PC-3 (cell line): Measurements from ENCODE around the gene ST3GAL2. TPM values are rescaled to one million over a fixed set of nuclear protein-coding genes. Genes with fewer than 3 reads are reported as not detected.

Source experiments
- ATAC-seq: fragments of 200-7000 bp; cut with Tn5 transposase; 2 replicates; pipeline ENCODE4 v1.9.1; 2020; ENCODE audit warnings: mild to moderate bottlenecking, moderate library complexity
- Bru-seq: library from RNA; stranded (reverse); fragments of 400-500 nt; gene quantifications from one replicate; lab custom pipeline; 2021; lab: Mats Ljungman, UMichigan
- BruChase-seq, 2 experiments: library from RNA; stranded (reverse); fragments of 400-500 nt; gene quantifications; one replicate each; lab custom pipeline; 2021; lab: Mats Ljungman, UMichigan
- BruUV-seq: library from RNA; stranded (reverse); fragments of 400-500 nt; replicated peaks from 2 replicates; lab custom pipeline; 2021; lab: Mats Ljungman, UMichigan
- CTCF ChIA-PET: fragments of 300-600 bp; sonication (Branson Sonifier 250); formaldehyde crosslinking; loops from one replicate; lab custom pipeline; 2022; ENCODE audit warnings: antibody characterized with exemption; lab: Charles Lee
- POLR2A ChIA-PET: fragments of 300-600 bp; sonication (Branson Sonifier 250); formaldehyde crosslinking; loops from one replicate; lab custom pipeline; 2022; ENCODE audit warnings: antibody characterized with exemption; ENCODE audit not compliant: unreplicated experiment; lab: Charles Lee
- DNase-seq: peaks from one replicate; pipeline ENCODE4 v3.0.0-alpha.2; 2015
- H2AFZ ChIP-seq: fragments of 300-600 bp; sonication (generic); 2 replicates; pipeline ENCODE4 v1.6.0; 2016; ENCODE audit warnings: antibody characterized with exemption, low read length
- H3F3A ChIP-seq: fragments of 300-600 bp; sonication (generic); one replicate; pipeline ENCODE4 v1.6.0; 2017; ENCODE audit warnings: antibody characterized with exemption, low read length, control low read depth, mild to moderate bottlenecking; ENCODE audit not compliant: unreplicated experiment
- H3K27ac ChIP-seq: fragments of 300-600 bp; sonication (generic); 2 replicates; pipeline ENCODE4 v1.5.1; 2016; ENCODE audit warnings: mild to moderate bottlenecking, low read length
- H3K27me3 ChIP-seq: fragments of 300-600 bp; sonication (generic); 2 replicates; pipeline ENCODE4 v1.6.1; 2016; ENCODE audit warnings: low read length, mixed read lengths
- H3K36me3 ChIP-seq: fragments of 300-600 bp; sonication (generic); 2 replicates; pipeline ENCODE4 v1.6.1; 2016; ENCODE audit warnings: low read depth, mixed run types, low read length, mixed read lengths
- H3K4me1 ChIP-seq: fragments of 300-600 bp; sonication (generic); 2 replicates; pipeline ENCODE4 v1.5.1; 2016; ENCODE audit warnings: low read length; ENCODE audit not compliant: insufficient read depth
- H3K4me2 ChIP-seq: fragments of 300-600 bp; sonication (generic); 2 replicates; pipeline ENCODE4 v1.6.0; 2016; ENCODE audit warnings: low read length
- H3K4me3 ChIP-seq: fragments of 300-600 bp; sonication (generic); 2 replicates; pipeline ENCODE4 v1.5.1; 2016; ENCODE audit warnings: mild to moderate bottlenecking, low read length, mixed read lengths
- H3K79me2 ChIP-seq: fragments of 300-600 bp; sonication (generic); 2 replicates; pipeline ENCODE4 v1.6.1; 2017; ENCODE audit warnings: low read length, mixed read lengths
- H3K9ac ChIP-seq: fragments of 300-600 bp; sonication (generic); 2 replicates; pipeline ENCODE4 v1.6.0; 2016; ENCODE audit warnings: mild to moderate bottlenecking, low read length
- H3K9me2 ChIP-seq: fragments of 300-600 bp; sonication (generic); replicated peaks from 2 replicates; pipeline ENCODE4 v1.6.1; 2016; ENCODE audit warnings: mixed run types, low read length, mixed read lengths
- H3K9me3 ChIP-seq: fragments of 300-600 bp; sonication (generic); 2 replicates; pipeline ENCODE4 v1.6.1; 2016; ENCODE audit warnings: low read length, mixed read lengths
- H4K20me1 ChIP-seq: fragments of 300-600 bp; sonication (generic); 2 replicates; pipeline ENCODE4 v1.6.1; 2016; ENCODE audit warnings: low read length, mixed read lengths
- CTCF ChIP-seq: fragments of 300-600 bp; sonication (generic); conservative IDR thresholded peaks from 2 replicates; pipeline ENCODE4 v1.5.1; 2017; ENCODE audit warnings: antibody characterized with exemption, low read depth, mild to moderate bottlenecking, low read length
- EZH2 ChIP-seq: fragments of 300-600 bp; sonication (generic); IDR thresholded peaks from one replicate; pipeline ENCODE4 v1.6.1; 2017; ENCODE audit warnings: antibody characterized with exemption, mild to moderate bottlenecking, low read length; ENCODE audit not compliant: unreplicated experiment
- EZH2phosphoT487 ChIP-seq: fragments of 300-600 bp; sonication (generic); IDR thresholded peaks from 2 replicates; pipeline ENCODE4 v1.6.1; 2018; ENCODE audit warnings: mild to moderate bottlenecking, antibody characterized with exemption, low read length, borderline replicate concordance
- intact Hi-C: fragments of 100-400 bp; cut with micrococcal nuclease; formaldehyde crosslinking; loops from 2 replicates; pipeline ENCODE4 v1.9.0; 2023
- long read RNA-seq: library from polyadenylated mRNA; unstranded; transcript quantifications from one replicate; pipeline ENCODE4 v2.0.0, GENCODE V29; 2021; ENCODE audit not compliant: unreplicated experiment
- total RNA-seq: library from RNA; depleted of rRNA; stranded (reverse); fragments of >200 nt; gene quantifications from 2 replicates; pipeline ENCODE4 v1.2.3, GENCODE V29; 2014; rRNA removed

Gene ST3GAL2
- total RNA-seq, result 9.3 and 9.8 TPM in 2 replicates
- Bru-seq, nascent RNA, result percentile 54 among the genes with signal in this experiment
- percentile 67 among the genes with signal in this experiment for BruChase-seq, experiment 1, labeled RNA remaining after a 6-hour chase
- percentile 62 among the genes with signal in this experiment for BruChase-seq, experiment 2, labeled RNA remaining after a 2-hour chase
- long read RNA-seq, full-length matches to known transcripts, result 27 of 51 reads
- long read RNA-seq, partial matches to known transcripts, result 1 of 51 reads
- long read RNA-seq, other reads (novel, unspliced or antisense), result 23 of 51 reads

GRCh38 chr16:70438969-70439862 is at the start of gene ST3GAL2:
Gene ST3GAL2, minus strand, starts transcription at chr16:70439100. Its CDS starts 40,570 bp downstream, at chr16:70398530.
- Histone ChIP-seq H3K9me2 (no peaks in the 10 kb centered on the region), H3K4me3 (peak within 1 kb of the TSS; percentile 85), H3K27me3 (no peaks in the 10 kb centered on the region), H3K36me3 (no peaks in the 10 kb centered on the region), H3K9ac (peak within 1 kb of the TSS; percentile 9; the same call in 1 of the 2 replicates), H3K4me2 (peak within 1 kb of the TSS; percentile 99), H2AFZ (peak within 1 kb of the TSS; percentile 93), H3F3A (no peaks in the 10 kb centered on the region), H3K4me1 (peaks cover 15% of the 10 kb centered on the region), H4K20me1 (no peaks in the 10 kb centered on the region), H3K9me3 (no peaks in the 10 kb centered on the region), H3K27ac (no peak within 1 kb of the TSS), H3K79me2 (peaks cover 21% of the 10 kb centered on the region)
- DNase-seq (peak; percentile 84), ATAC-seq (peak; percentile 93)
- BruUV-seq, result no TSS peak
- TF ChIP-seq EZH2 (no peak), EZH2phosphoT487 (no peak), CTCF (no peak)
- ChIA-PET POLR2A (no interaction called here), CTCF (interaction anchor here (1.3 kb wide), 1 partner anchor 69 kb away, joined by 4 read pairs; no protein-coding TSS in a partner anchor)
- intact Hi-C loops, result loop anchor here (2.0 kb wide), 1 partner anchor 58 kb away; no protein-coding TSS in a partner anchor

GRCh38 chr16:70484867-70485266 is 46.0 kb upstream of the ST3GAL2 start:
- H3K9me2 ChIP-seq, result no peaks in the 10 kb centered on the region
- intact Hi-C loops, result no loop called here
- H3K4me1 ChIP-seq, result peaks cover 22% of the 10 kb centered on the region
- peaks cover 2% of the 10 kb centered on the region for H3K36me3 ChIP-seq
- no peaks in the 10 kb centered on the region for H3K79me2 ChIP-seq
- no peak overlapping the region for H2AFZ ChIP-seq
- no TSS peak for BruUV-seq
- ChIA-PET CTCF (no interaction called here), POLR2A (no interaction called here)
- no peaks in the 10 kb centered on the region for H3F3A ChIP-seq
- DNase-seq (no peak), ATAC-seq (no peak)
- no peak for TF ChIP-seq EZH2phosphoT487
- no peak for TF ChIP-seq EZH2
- TF ChIP-seq CTCF, result no peak
- no peak overlapping the region for H3K4me2 ChIP-seq
- H3K27me3 ChIP-seq, result no peaks in the 10 kb centered on the region
- H3K9me3 ChIP-seq, result no peaks in the 10 kb centered on the region
- H3K27ac ChIP-seq, result no peak overlapping the region
- no peaks in the 10 kb centered on the region for H4K20me1 ChIP-seq
- no peak overlapping the region for H3K9ac ChIP-seq
- no peak overlapping the region for H3K4me3 ChIP-seq
